Spleen (tissue), 11 donors: Measurements from ENCODE around the gene CCDC152. TPM values are rescaled to one million over a fixed set of nuclear protein-coding genes. Genes with fewer than 3 reads are reported as not detected.
A peak's percentile ranks its signal among the peaks of the same experiment; 100 is the strongest.

Source experiments
- DNase-seq: peaks from one replicate; pipeline ENCODE4 v3.0.0-alpha.2; 2020
- H3K27ac ChIP-seq, 8 donors: fragments of 200-600 bp; sonication (generic) in 7 of 8; 1 replicate in 4 of 8; 2 replicates in 4 of 8; pipeline versions ENCODE4 v1.5.0 to v1.8.0; 2016 to 2021; ENCODE audit warnings: inconsistent platforms in 4 of 8, mild to moderate bottlenecking in 4 of 8, moderate library complexity in 1 of 8
- H3K27me3 ChIP-seq, 7 donors: fragments of 200-600 bp; sonication (generic) in 6 of 7; replicated peaks in 1 of 7; 1 replicate in 4 of 7; 2 replicates in 3 of 7; pipeline versions ENCODE4 v1.5.0 to v1.8.0; 2016 to 2021; ENCODE audit warnings: inconsistent platforms in 3 of 7, mild to moderate bottlenecking in 1 of 7
- H3K36me3 ChIP-seq, 6 donors: fragments of 200-600 bp; sonication (generic) in 5 of 6; 1 replicate in 4 of 6; 2 replicates in 2 of 6; pipeline versions ENCODE4 v1.5.0 to v1.8.0; 2016 to 2021; ENCODE audit warnings: inconsistent platforms in 2 of 6
- H3K4me1 ChIP-seq, 6 donors: fragments of 200-600 bp; sonication (generic) in 5 of 6; 1 replicate in 3 of 6; 2 replicates in 3 of 6; pipeline versions ENCODE4 v1.5.0 to v1.8.0; 2016 to 2021; ENCODE audit warnings: inconsistent platforms in 3 of 6
- H3K4me3 ChIP-seq, 8 donors: fragments of 200-600 bp; sonication (generic) in 7 of 8; 1 replicate in 4 of 8; 2 replicates in 4 of 8; pipeline versions ENCODE4 v1.5.0 to v1.8.0; 2016 to 2021; ENCODE audit warnings: inconsistent platforms in 4 of 8, mild to moderate bottlenecking in 4 of 8, moderate library complexity in 2 of 8
- H3K9me3 ChIP-seq, 8 donors: fragments of 200-600 bp; sonication (generic) in 7 of 8; 1 replicate in 4 of 8; 2 replicates in 4 of 8; pipeline versions ENCODE4 v1.5.0 to v1.8.0; 2016 to 2021; ENCODE audit warnings: inconsistent platforms in 4 of 8
- CTCF ChIP-seq, 11 experiments: fragments of 200-600 bp in 7 of 11; fragments of 450-650 bp in 4 of 11; sonication (generic) in 4 of 11; IDR thresholded peaks in 8 of 11; conservative IDR thresholded peaks in 3 of 11; 1 replicate in 7 of 11; 2 replicates in 4 of 11; pipeline versions ENCODE4 v1.4.0 to v1.8.0; 2016 to 2021; ENCODE audit warnings: antibody characterized with exemption in 11 of 11, inconsistent platforms in 4 of 11, mild to moderate bottlenecking in 1 of 11
- POLR2A ChIP-seq, 3 donors: fragments of 450-650 bp; IDR thresholded peaks; one replicate each; pipeline ENCODE4 v1.5.1; 2017; ENCODE audit warnings: antibody characterized with exemption in 3 of 3, mild to moderate bottlenecking in 1 of 3
- POLR2AphosphoS5 ChIP-seq, 3 donors: sonication (generic); formaldehyde crosslinking; IDR thresholded peaks; one replicate each; pipeline ENCODE4 v1.5.1; 2017; ENCODE audit warnings: antibody characterized with exemption in 3 of 3
- WGBS, 5 donors: extraction: QIAGEN DNeasy Blood & Tissue Kit in 3 of 5; methylation state at CpG; one replicate each; pipeline versions ENCODE4 v1.1.5 to v1.1.7; 2013 to 2018; 5-methylcytosine and 5-hydroxymethylcytosine counted together
- intact Hi-C: fragments of 100-400 bp; cut with DNase I; formaldehyde crosslinking; loops from one replicate; pipeline ENCODE4 v1.15.0; 2023; ENCODE audit warnings: low total_unique reads
- polyA plus RNA-seq, 3 donors: library from polyadenylated mRNA; stranded (reverse); fragments of 200-250 nt; gene quantifications; one replicate each; pipeline ENCODE4 v1.2.1, GENCODE V29; 2013
- total RNA-seq, 7 donors: library from RNA; depleted of rRNA in 3 of 7; stranded (reverse); fragments of >200 nt in 3 of 7; fragmentation: NEBNext Ultra II Directional in 4 of 7; extraction: Animal tissue kit (Norgen Biotek cat#: 25700) in 4 of 7; gene quantifications; one replicate each; pipeline versions ENCODE4 v1.1.0 to v1.2.1, GENCODE V29; 2016 to 2021
- donor health status: healthy with polysubstance abuse.
- donor health status: DM: no; HTN: no; CAD: no; lungs with moderate emphysema.
- donor health status: DM: no; HTN: no; CAD: no.
- donor health status: Bipolar disorder and iron deficiency.
- donor health status: healthy.
- donor health status: DM: no; HTN: no; CAD: no.
- donor health status: DM: yes; HTN: yes; CAD: no.

Gene CCDC152
- total and polyA plus RNA-seq, 10 donors = 0.46 to 3.4 (median 1.8) TPM

GRCh38 chr5:42787073-42787472, 30.5 kb downstream of the CCDC152 start:
- peaks cover 3 to 57% (median 41%) of the 10 kb centered on the region in 8 donors for H3K9me3 ChIP-seq

GRCh38 chr5:42787845-42788244, 31.2 kb downstream of the CCDC152 start:
- Histone ChIP-seq H3K4me1 (no peaks in the 10 kb centered on the region), H3K36me3 (no peaks in the 10 kb centered on the region), H3K9me3 (peaks cover 3 to 57% (median 41%) of the 10 kb centered on the region in 8 donors), H3K27ac (no peak overlapping the region), H3K27me3 (no peaks in the 10 kb centered on the region), H3K4me3 (no peak overlapping the region)
- TF ChIP-seq POLR2AphosphoS5 (IDR thresholded peaks at IDR 0.05) (no peak), CTCF (IDR thresholded peaks at IDR 0.05 in 8 of 11, conservative IDR thresholded peaks at IDR 0.05 in 3 of 11) (no peak), POLR2A (IDR thresholded peaks at IDR 0.05) (no peak)
- WGBS, 5 donors = 93 to 100% (median 94%) methylated on average over 1 of the region's 1 CpG
- intact Hi-C loops = no loop called here
- no peak for DNase-seq

More at GRCh38 chr5:42787073-42787472, 30.5 kb downstream of the CCDC152 start:
- Histone ChIP-seq H3K27me3 (no peaks in the 10 kb centered on the region), H3K36me3 (no peaks in the 10 kb centered on the region), H3K4me3 (no peak overlapping the region), H3K27ac (no peak overlapping the region), H3K4me1 (no peaks in the 10 kb centered on the region)
- DNase-seq = no peak
- intact Hi-C loops = no loop called here
- TF ChIP-seq POLR2AphosphoS5 (IDR thresholded peaks at IDR 0.05) (no peak), CTCF (IDR thresholded peaks at IDR 0.05 in 8 of 11, conservative IDR thresholded peaks at IDR 0.05 in 3 of 11) (no peak), POLR2A (IDR thresholded peaks at IDR 0.05) (no peak)

DNA sequence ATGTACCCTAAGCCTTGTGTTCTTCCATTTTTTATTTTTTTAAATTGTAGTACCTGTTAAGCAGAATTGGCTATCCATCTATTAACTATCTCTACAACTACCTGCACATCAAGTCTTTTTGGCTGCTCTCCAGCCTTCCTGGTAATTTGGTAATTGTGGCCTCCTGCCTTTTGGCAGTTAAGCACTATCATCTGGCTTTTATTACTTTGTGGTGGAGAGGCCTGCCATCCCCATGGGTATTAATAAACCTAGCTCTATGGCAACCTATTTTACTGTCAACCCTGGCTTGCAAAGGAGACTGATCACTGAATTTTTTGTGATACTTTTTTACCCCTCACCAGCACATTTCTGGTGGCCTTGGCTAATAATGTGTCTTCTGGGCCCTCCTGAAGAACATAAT, 34.5 kb downstream of the CCDC152 start:
- DNase-seq = no peak
- TF ChIP-seq POLR2AphosphoS5 (IDR thresholded peaks at IDR 0.05) = no peak
- no peak for TF ChIP-seq CTCF (IDR thresholded peaks at IDR 0.05 in 8 of 11, conservative IDR thresholded peaks at IDR 0.05 in 3 of 11)
- no peak for TF ChIP-seq POLR2A (IDR thresholded peaks at IDR 0.05)
- no peaks in the 10 kb centered on the region for H3K36me3 ChIP-seq
- intact Hi-C loops = no loop called here
- no peak overlapping the region for H3K27ac ChIP-seq
- H3K9me3 ChIP-seq = peaks cover 3 to 46% (median 28%) of the 10 kb centered on the region in 8 donors
- no peaks in the 10 kb centered on the region for H3K27me3 ChIP-seq
- no peaks in the 10 kb centered on the region for H3K4me1 ChIP-seq
- no peak overlapping the region for H3K4me3 ChIP-seq

GRCh38 chr5:42798284-42799240, 41.9 kb downstream of the CCDC152 start:
- Histone ChIP-seq H3K9me3 (peaks cover 0 to 19% (median 3%) of the 10 kb centered on the region in 8 donors), H3K36me3 (peaks cover 0 to 46% (median 9%) of the 10 kb centered on the region in 6 donors), H3K4me3 (no peak overlapping the region), H3K27ac (no peak overlapping the region), H3K4me1 (no peaks in the 10 kb centered on the region), H3K27me3 (no peaks in the 10 kb centered on the region)
- 87 to 95% (median 93%) methylated on average over 6 of the region's 6 CpGs for WGBS, 5 donors
- no peak for TF ChIP-seq CTCF (IDR thresholded peaks at IDR 0.05 in 8 of 11, conservative IDR thresholded peaks at IDR 0.05 in 3 of 11)
- peak in 1 of 3 donors; percentile 61 for TF ChIP-seq POLR2AphosphoS5 (IDR thresholded peaks at IDR 0.05)
- intact Hi-C loops = no loop called here
- DNase-seq = no peak
